ENCODE measurements around the gene BDKRB2.

DNA sequence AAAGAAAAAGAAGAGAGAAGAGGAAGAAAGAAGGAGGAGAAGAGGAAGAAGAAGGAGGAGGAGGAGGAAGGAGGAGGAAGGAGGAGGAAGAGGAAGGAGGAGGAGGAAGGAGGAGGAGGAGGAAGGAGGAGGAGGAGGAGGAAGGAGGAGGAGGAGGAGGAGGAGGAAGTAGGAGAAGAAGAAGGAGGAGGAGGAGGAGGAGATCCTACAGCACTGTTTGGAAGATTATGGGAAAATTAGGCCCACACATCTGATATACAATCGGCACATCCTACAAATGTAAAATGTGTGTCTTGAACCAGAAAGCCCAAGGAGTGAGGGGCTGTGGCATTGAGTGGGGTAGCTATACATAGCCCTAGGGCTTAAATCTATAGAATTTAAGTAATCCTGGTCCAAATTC lies 12.0 kb downstream of the BDKRB2 start:
- TF ChIP-seq EZH2 (IDR thresholded peaks at IDR 0.05; ENCODE audit: borderline replicate concordance): no peak
- TF ChIP-seq, protein P1, sequence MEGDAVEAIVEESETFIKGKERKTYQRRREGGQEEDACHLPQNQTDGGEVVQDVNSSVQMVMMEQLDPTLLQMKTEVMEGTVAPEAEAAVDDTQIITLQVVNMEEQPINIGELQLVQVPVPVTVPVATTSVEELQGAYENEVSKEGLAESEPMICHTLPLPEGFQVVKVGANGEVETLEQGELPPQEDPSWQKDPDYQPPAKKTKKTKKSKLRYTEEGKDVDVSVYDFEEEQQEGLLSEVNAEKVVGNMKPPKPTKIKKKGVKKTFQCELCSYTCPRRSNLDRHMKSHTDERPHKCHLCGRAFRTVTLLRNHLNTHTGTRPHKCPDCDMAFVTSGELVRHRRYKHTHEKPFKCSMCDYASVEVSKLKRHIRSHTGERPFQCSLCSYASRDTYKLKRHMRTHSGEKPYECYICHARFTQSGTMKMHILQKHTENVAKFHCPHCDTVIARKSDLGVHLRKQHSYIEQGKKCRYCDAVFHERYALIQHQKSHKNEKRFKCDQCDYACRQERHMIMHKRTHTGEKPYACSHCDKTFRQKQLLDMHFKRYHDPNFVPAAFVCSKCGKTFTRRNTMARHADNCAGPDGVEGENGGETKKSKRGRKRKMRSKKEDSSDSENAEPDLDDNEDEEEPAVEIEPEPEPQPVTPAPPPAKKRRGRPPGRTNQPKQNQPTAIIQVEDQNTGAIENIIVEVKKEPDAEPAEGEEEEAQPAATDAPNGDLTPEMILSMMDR (IDR thresholded peaks at IDR 0.05; ENCODE audit: poor library complexity): no peak
